ENCODE data around the gene SF3B6.

The SF3B6 gene

GRCh38 chr2:24018241-24018640 is 57.9 kb downstream of the SF3B6 start:
- DNase-seq, result no peak

- no peak for DNase-seq
Measured at GRCh38 chr2:24017711-24018110, 58.4 kb downstream of the SF3B6 start.
